ENCODE results near the gene FHL3.
A peak's percentile ranks its signal among the peaks of the same experiment; 100 is the strongest.

Gene FHL3

GRCh38 chr1:38005195-38006007 lies at the start of gene FHL3:
Gene FHL3, minus strand, starts transcription at chr1:38005514. Its CDS starts 6,102 bp downstream, at chr1:37999412.
- peak; percentile 40 for DNase-seq (ENCODE audit: low spot score)

GRCh38 chr1:38053416-38054091 lies 48.2 kb upstream of the FHL3 start:
- DNase-seq (ENCODE audit: low spot score): no peak

GRCh38 chr1:38052750-38053415 lies 47.6 kb upstream of the FHL3 start:
- peak; percentile 87 for DNase-seq (ENCODE audit: low spot score)

GRCh38 chr1:38051079-38051543 lies 45.8 kb upstream of the FHL3 start:
- no peak for DNase-seq (ENCODE audit: low spot score)

GRCh38 chr1:38050397-38051078 lies 45.2 kb upstream of the FHL3 start:
- DNase-seq (ENCODE audit: low spot score): no peak

- DNase-seq (ENCODE audit: low spot score): no peak
Observed at GRCh38 chr1:38047603-38048141, 42.4 kb upstream of the FHL3 start.

- peak; percentile 91 for DNase-seq (ENCODE audit: low spot score)
Observed at GRCh38 chr1:38046884-38047602, 41.7 kb upstream of the FHL3 start.

- DNase-seq (ENCODE audit: low spot score): no peak
Observed at GRCh38 chr1:38046333-38046883, 41.1 kb upstream of the FHL3 start, which contains the start of gene POU3F1. Gene POU3F1, minus strand, starts transcription at chr1:38046793. Its CDS starts 50 bp downstream, at chr1:38046743.

- DNase-seq (ENCODE audit: low spot score): no peak
Observed at GRCh38 chr1:38045401-38046332, 40.4 kb upstream of the FHL3 start.

GRCh38 chr1:38044221-38045215 lies 39.2 kb upstream of the FHL3 start:
- DNase-seq (ENCODE audit: low spot score): no peak

- DNase-seq (ENCODE audit: low spot score): no peak
Observed at GRCh38 chr1:38043036-38043747, 37.9 kb upstream of the FHL3 start.

GRCh38 chr1:38041936-38042834 lies 36.9 kb upstream of the FHL3 start:
- DNase-seq (ENCODE audit: low spot score): no peak

GRCh38 chr1:38039331-38040088 lies 34.2 kb upstream of the FHL3 start:
- DNase-seq (ENCODE audit: low spot score): no peak

GRCh38 chr1:38038861-38039260 lies 33.5 kb upstream of the FHL3 start:
- DNase-seq (ENCODE audit: low spot score): no peak

GRCh38 chr1:38037221-38037939 lies 32.1 kb upstream of the FHL3 start:
- DNase-seq (ENCODE audit: low spot score): peak; percentile 33
